Activated T-helper 17 cell treated with anti-CD3 and anti-CD28 coated beads, Interleukin-2, amount 50 U/mL, for 72 hours (primary cell): Measurements from ENCODE around the gene EXOSC7. TPM values are rescaled to one million over a fixed set of nuclear protein-coding genes. Genes with fewer than 3 reads are reported as not detected.

Experiments
- ATAC-seq: fragments of 150-1000 bp; cut with Tn5 transposase; replicated peaks from 2 replicates; pipeline ENCODE4 v1.10.0; 2021; ENCODE audit warnings: mild to moderate bottlenecking, moderate library complexity
- H3K27ac Mint-ChIP-seq: one replicate; pipeline ENCODE4 v1.8.0; 2022; ENCODE audit warnings: mixed read lengths
- H3K27me3 Mint-ChIP-seq: one replicate; pipeline ENCODE4 v1.8.0; 2022; ENCODE audit warnings: mixed read lengths
- H3K36me3 Mint-ChIP-seq: one replicate; pipeline ENCODE4 v1.8.0; 2022; ENCODE audit warnings: low read depth, mild to moderate bottlenecking, mixed read lengths
- H3K4me1 Mint-ChIP-seq: one replicate; pipeline ENCODE4 v1.8.0; 2022; ENCODE audit warnings: mixed read lengths
- H3K4me3 Mint-ChIP-seq: one replicate; pipeline ENCODE4 v1.8.0; 2022; ENCODE audit warnings: mild to moderate bottlenecking, mixed read lengths
- H3K9me3 Mint-ChIP-seq: one replicate; pipeline ENCODE4 v1.8.0; 2022; ENCODE audit warnings: mixed read lengths
- total RNA-seq, 2 donors: library from RNA; stranded (reverse); gene quantifications; one replicate each; pipeline ENCODE4 v1.2.3, GENCODE V29; 2022

The EXOSC7 gene
- total RNA-seq, 2 donors from 2014 or later = 47.0 to 70.5 TPM

GRCh38 chr3:44993471-44994205, 17.6 kb downstream of the EXOSC7 start:
- Mint-ChIP-seq H3K36me3 (peaks cover 100% of the 10 kb centered on the region), H3K27me3 (no peaks in the 10 kb centered on the region), H3K4me1 (peaks cover 46% of the 10 kb centered on the region), H3K4me3 (no peak overlapping the region), H3K9me3 (no peaks in the 10 kb centered on the region), H3K27ac (no peak overlapping the region)
- ATAC-seq = peak; percentile 40

GRCh38 chr3:44995142-44995770, 19.2 kb downstream of the EXOSC7 start:
- no peak for ATAC-seq
- Mint-ChIP-seq H3K9me3 (no peaks in the 10 kb centered on the region), H3K4me3 (peak overlapping the region; percentile 38), H3K27me3 (no peaks in the 10 kb centered on the region), H3K4me1 (peaks cover 38% of the 10 kb centered on the region), H3K27ac (peak overlapping the region; percentile 81), H3K36me3 (peaks cover 100% of the 10 kb centered on the region)

- peak; percentile 92 for ATAC-seq
- H3K4me3 Mint-ChIP-seq = peak overlapping the region; percentile 38
- H3K36me3 Mint-ChIP-seq = peaks cover 100% of the 10 kb centered on the region
- H3K27me3 Mint-ChIP-seq = no peaks in the 10 kb centered on the region
- H3K4me1 Mint-ChIP-seq = peaks cover 27% of the 10 kb centered on the region
- peak overlapping the region; percentile 81 for H3K27ac Mint-ChIP-seq
- H3K9me3 Mint-ChIP-seq = no peaks in the 10 kb centered on the region
These were observed 20.5 kb downstream of the EXOSC7 start for GRCh38 chr3:44996556-44996969.

GRCh38 chr3:44999782-45000181, 23.7 kb downstream of the EXOSC7 start:
- H3K4me3 Mint-ChIP-seq = no peak overlapping the region
- ATAC-seq = no peak

GRCh38 chr3:45000823-45001222, 24.8 kb downstream of the EXOSC7 start:
- Mint-ChIP-seq H3K36me3 (peaks cover 99% of the 10 kb centered on the region), H3K27ac (no peak overlapping the region), H3K4me3 (no peak overlapping the region), H3K27me3 (no peaks in the 10 kb centered on the region), H3K4me1 (peaks cover 23% of the 10 kb centered on the region), H3K9me3 (no peaks in the 10 kb centered on the region)
- no peak for ATAC-seq

More at GRCh38 chr3:44999782-45000181, 23.7 kb downstream of the EXOSC7 start:
- Mint-ChIP-seq H3K27me3 (no peaks in the 10 kb centered on the region), H3K9me3 (no peaks in the 10 kb centered on the region), H3K36me3 (peaks cover 99% of the 10 kb centered on the region), H3K27ac (no peak overlapping the region), H3K4me1 (peaks cover 15% of the 10 kb centered on the region)

GRCh38 chr3:45001738-45002137, 25.7 kb downstream of the EXOSC7 start:
- no peaks in the 10 kb centered on the region for H3K9me3 Mint-ChIP-seq
- no peaks in the 10 kb centered on the region for H3K27me3 Mint-ChIP-seq
- no peak overlapping the region for H3K4me3 Mint-ChIP-seq
- ATAC-seq = no peak
- peaks cover 93% of the 10 kb centered on the region for H3K36me3 Mint-ChIP-seq
- peaks cover 15% of the 10 kb centered on the region for H3K4me1 Mint-ChIP-seq
- no peak overlapping the region for H3K27ac Mint-ChIP-seq

GRCh38 chr3:45002139-45002660, 26.2 kb downstream of the EXOSC7 start:
- Mint-ChIP-seq H3K4me3 (no peak overlapping the region), H3K27me3 (no peaks in the 10 kb centered on the region), H3K4me1 (peaks cover 18% of the 10 kb centered on the region), H3K36me3 (peaks cover 93% of the 10 kb centered on the region), H3K9me3 (no peaks in the 10 kb centered on the region), H3K27ac (peak overlapping the region; percentile 56)
- no peak for ATAC-seq

- Mint-ChIP-seq H3K9me3 (no peaks in the 10 kb centered on the region), H3K4me3 (no peak overlapping the region), H3K27me3 (no peaks in the 10 kb centered on the region), H3K27ac (peak overlapping the region; percentile 56), H3K36me3 (peaks cover 93% of the 10 kb centered on the region), H3K4me1 (peaks cover 18% of the 10 kb centered on the region)
- ATAC-seq = no peak
These were observed 26.7 kb downstream of the EXOSC7 start for GRCh38 chr3:45002720-45003119.

GRCh38 chr3:45003406-45003805, 27.4 kb downstream of the EXOSC7 start:
- no peak overlapping the region for H3K4me3 Mint-ChIP-seq
- no peak overlapping the region for H3K27ac Mint-ChIP-seq
- H3K27me3 Mint-ChIP-seq = no peaks in the 10 kb centered on the region
- H3K4me1 Mint-ChIP-seq = peaks cover 23% of the 10 kb centered on the region
- H3K9me3 Mint-ChIP-seq = no peaks in the 10 kb centered on the region
- H3K36me3 Mint-ChIP-seq = peaks cover 93% of the 10 kb centered on the region
- no peak for ATAC-seq

- no peaks in the 10 kb centered on the region for H3K27me3 Mint-ChIP-seq
- H3K4me3 Mint-ChIP-seq = no peak overlapping the region
- peaks cover 93% of the 10 kb centered on the region for H3K36me3 Mint-ChIP-seq
- no peak for ATAC-seq
- no peak overlapping the region for H3K27ac Mint-ChIP-seq
- peaks cover 23% of the 10 kb centered on the region for H3K4me1 Mint-ChIP-seq
- no peaks in the 10 kb centered on the region for H3K9me3 Mint-ChIP-seq
These were observed 27.8 kb downstream of the EXOSC7 start for GRCh38 chr3:45003859-45004258.

- Mint-ChIP-seq H3K4me3 (peak overlapping the region; percentile 38), H3K9me3 (no peaks in the 10 kb centered on the region), H3K27me3 (no peaks in the 10 kb centered on the region), H3K36me3 (peaks cover 92% of the 10 kb centered on the region), H3K4me1 (peaks cover 34% of the 10 kb centered on the region), H3K27ac (peak overlapping the region; percentile 70)
- ATAC-seq = no peak
These were observed 31.0 kb downstream of the EXOSC7 start for GRCh38 chr3:45007091-45007490.

- H3K36me3 Mint-ChIP-seq = peaks cover 92% of the 10 kb centered on the region
- no peaks in the 10 kb centered on the region for H3K9me3 Mint-ChIP-seq
- H3K4me3 Mint-ChIP-seq = no peak overlapping the region
- H3K27me3 Mint-ChIP-seq = no peaks in the 10 kb centered on the region
- H3K4me1 Mint-ChIP-seq = peaks cover 39% of the 10 kb centered on the region
- no peak overlapping the region for H3K27ac Mint-ChIP-seq
- ATAC-seq = no peak
These were observed 32.1 kb downstream of the EXOSC7 start for GRCh38 chr3:45008117-45008516.

- H3K9me3 Mint-ChIP-seq = no peaks in the 10 kb centered on the region
- H3K4me1 Mint-ChIP-seq = peaks cover 36% of the 10 kb centered on the region
- peaks cover 84% of the 10 kb centered on the region for H3K36me3 Mint-ChIP-seq
- no peak for ATAC-seq
- no peak overlapping the region for H3K27ac Mint-ChIP-seq
- H3K27me3 Mint-ChIP-seq = no peaks in the 10 kb centered on the region
- H3K4me3 Mint-ChIP-seq = no peak overlapping the region
These were observed 33.8 kb downstream of the EXOSC7 start for GRCh38 chr3:45009868-45010267.

GRCh38 chr3:45010811-45011333, 34.8 kb downstream of the EXOSC7 start:
- Mint-ChIP-seq H3K9me3 (no peaks in the 10 kb centered on the region), H3K4me1 (peaks cover 26% of the 10 kb centered on the region), H3K4me3 (no peak overlapping the region), H3K27me3 (no peaks in the 10 kb centered on the region), H3K27ac (peak overlapping the region; percentile 69), H3K36me3 (peaks cover 79% of the 10 kb centered on the region)
- ATAC-seq = no peak
